Measurements from ENCODE around the gene SCARB1. TPM values are rescaled to one million over a fixed set of nuclear protein-coding genes. Genes with fewer than 3 reads are reported as not detected.

SCARB1 gene
- total RNA-seq, 1 donor from 2014 or later = 11.9 TPM

- peak in 1 of 2 donors; percentile 63 for DNase-seq (ENCODE audit: low read depth in 2 of 2)
These were observed 116.1 kb downstream of the SCARB1 start for GRCh38 chr12:124747426-124748161.

DNA sequence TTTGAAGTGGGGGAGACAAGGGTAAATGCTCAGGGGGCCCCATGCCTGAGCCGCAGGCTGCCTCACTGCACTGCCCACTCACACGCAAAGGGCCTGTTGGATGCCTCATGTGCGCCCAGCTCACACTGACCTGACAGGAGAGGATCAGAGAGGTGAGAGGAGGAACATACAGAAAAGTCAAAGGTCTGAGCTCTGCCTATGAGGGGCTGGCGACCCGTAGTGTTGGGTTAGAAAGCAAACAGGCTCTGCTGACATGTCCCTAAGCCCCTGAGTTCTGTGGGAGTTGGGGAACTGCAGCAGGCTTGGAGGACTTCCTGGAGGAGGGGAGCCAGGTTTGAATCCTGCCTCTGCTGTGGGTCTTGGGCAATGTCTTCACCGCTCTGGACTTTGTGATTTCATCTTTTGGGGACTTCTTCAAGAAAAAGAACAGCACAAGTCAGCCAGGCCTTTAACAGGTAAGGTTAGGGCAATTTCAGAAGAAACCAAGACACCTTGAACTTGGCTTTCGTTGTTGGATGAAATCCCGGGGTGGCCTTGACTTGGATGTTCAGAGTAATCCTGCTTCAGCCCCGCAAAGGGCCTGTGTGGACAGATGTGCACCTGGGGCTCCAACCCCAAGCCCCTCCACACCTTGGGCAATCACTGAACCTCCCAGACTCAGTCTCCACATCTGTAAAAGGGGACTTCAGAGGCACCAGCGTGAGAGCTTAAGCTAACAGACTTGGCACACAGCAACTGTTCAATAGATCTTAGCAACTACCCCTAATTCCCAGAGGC is 116.8 kb downstream of the SCARB1 start:
- no peak for DNase-seq (ENCODE audit: low read depth in 2 of 2)

GRCh38 chr12:124745891-124746570 is 117.6 kb downstream of the SCARB1 start:
- DNase-seq (ENCODE audit: low read depth in 2 of 2) = peak; percentile 90 to 93

DNA sequence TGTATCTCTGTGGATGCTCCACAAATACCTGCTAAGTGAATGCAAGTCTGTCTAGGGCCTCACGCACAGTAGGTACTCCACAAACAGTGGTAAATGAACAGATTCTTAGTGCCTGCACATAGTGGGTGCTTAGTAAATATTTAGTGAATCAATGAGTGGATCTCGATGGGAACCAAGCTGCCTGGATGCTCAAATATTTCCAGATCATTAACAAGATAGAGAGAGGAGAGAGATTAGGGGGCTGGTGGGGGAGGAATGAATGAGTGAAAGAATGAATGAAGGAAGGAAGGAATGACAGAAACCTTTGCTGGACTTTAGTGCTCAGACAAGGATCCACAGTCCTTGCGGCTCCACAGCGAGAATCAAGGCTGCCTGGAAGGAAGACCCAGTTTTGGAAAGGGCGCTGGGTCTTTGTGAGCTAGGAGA is 118.2 kb downstream of the SCARB1 start:
- peak in 1 of 2 donors; percentile 47 for DNase-seq (ENCODE audit: low read depth in 2 of 2)

DNA sequence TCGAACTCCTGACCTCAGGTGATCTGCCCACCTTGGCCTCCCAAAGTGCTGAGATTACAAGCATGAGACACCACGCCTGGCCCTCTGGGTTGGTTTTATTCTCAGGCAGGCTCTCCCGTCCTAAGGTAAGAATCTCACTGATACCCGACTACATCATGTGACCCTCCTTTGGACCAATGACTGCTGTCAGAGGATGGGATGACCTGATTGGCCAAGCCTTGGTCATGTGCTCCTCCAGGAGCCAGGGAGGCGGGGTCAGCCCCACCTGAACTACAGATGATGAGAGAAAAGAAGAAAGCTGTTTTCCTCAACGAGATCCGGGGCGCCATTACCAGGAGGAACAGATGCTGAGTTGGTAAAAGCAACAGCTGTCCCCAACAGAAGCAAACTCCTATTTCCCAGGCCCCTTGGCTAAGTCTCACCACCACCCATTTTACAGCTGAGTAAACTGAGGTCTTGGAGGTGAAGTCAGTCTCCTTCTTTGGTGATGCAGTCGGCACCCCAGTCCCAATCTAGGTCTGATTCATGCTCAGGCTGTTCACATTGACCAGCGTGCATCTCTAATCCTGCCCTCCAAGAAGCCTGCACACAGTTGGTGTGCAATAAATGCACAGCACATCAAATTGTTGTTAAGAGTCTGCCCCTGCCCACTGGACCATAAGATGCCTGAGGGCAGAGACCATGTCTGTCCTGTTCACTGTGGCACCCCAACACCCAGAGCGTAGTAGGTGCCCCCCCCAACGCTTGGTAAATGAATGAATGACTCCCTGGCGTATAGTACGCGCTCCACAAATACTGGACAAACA is 118.8 kb downstream of the SCARB1 start:
- peak; percentile 36 to 45 for DNase-seq (ENCODE audit: low read depth in 2 of 2)

DNA sequence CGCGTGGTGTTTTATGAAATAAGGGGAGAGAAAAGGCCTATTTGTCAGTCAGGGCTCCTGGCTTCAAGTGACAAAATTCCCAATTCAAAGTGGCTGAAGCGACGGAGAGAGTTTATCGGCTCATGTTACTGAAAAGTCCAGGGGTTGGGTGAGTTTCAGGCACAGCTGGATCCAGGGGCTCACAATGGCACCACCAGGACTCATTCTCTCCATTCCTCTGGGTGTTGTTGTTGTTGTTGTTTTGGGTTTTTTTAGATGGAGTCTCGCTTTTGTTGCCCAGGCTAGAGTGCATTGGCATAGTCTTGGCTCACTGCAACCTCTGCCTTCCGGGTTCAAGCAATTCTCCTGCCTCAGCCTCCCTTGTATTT is 119.4 kb downstream of the SCARB1 start:
- DNase-seq (ENCODE audit: low read depth in 2 of 2) = no peak

- no peak for DNase-seq (ENCODE audit: low read depth in 2 of 2)
These were observed 120.0 kb downstream of the SCARB1 start for GRCh38 chr12:124743479-124744272.

- DNase-seq (ENCODE audit: low read depth in 2 of 2) = no peak
These were observed 121.0 kb downstream of the SCARB1 start for GRCh38 chr12:124742678-124743077.

DNA sequence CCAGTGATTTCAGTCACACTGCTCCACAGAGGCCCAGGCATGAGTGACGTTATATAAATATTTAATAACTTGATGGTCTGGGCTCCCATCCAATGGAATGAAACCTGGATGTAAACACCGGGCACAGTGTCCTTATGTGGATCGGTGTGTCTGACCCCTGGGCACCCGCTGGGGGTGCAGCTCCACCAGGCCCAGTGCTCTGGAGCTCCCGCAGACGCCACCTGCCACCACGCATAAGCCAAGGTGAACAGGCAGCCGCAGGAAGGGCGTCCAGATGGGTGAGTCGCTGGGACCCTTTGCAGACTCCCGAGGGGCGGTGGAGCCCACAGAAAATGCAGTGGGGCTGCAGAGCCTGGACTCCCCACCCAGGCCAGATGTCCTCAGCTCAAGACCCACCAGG is 121.6 kb downstream of the SCARB1 start:
- DNase-seq (ENCODE audit: low read depth in 2 of 2) = peak in 1 of 2 donors; percentile 86

GRCh38 chr12:124741211-124741610 is 122.5 kb downstream of the SCARB1 start:
- DNase-seq (ENCODE audit: low read depth in 2 of 2) = no peak

- DNase-seq (ENCODE audit: low read depth in 2 of 2) = peak; percentile 83 to 88
These were observed 123.0 kb downstream of the SCARB1 start for GRCh38 chr12:124740691-124741137.

GRCh38 chr12:124739953-124740561 is 123.6 kb downstream of the SCARB1 start:
- peak in 1 of 2 donors; percentile 56 for DNase-seq (ENCODE audit: low read depth in 2 of 2)

DNA sequence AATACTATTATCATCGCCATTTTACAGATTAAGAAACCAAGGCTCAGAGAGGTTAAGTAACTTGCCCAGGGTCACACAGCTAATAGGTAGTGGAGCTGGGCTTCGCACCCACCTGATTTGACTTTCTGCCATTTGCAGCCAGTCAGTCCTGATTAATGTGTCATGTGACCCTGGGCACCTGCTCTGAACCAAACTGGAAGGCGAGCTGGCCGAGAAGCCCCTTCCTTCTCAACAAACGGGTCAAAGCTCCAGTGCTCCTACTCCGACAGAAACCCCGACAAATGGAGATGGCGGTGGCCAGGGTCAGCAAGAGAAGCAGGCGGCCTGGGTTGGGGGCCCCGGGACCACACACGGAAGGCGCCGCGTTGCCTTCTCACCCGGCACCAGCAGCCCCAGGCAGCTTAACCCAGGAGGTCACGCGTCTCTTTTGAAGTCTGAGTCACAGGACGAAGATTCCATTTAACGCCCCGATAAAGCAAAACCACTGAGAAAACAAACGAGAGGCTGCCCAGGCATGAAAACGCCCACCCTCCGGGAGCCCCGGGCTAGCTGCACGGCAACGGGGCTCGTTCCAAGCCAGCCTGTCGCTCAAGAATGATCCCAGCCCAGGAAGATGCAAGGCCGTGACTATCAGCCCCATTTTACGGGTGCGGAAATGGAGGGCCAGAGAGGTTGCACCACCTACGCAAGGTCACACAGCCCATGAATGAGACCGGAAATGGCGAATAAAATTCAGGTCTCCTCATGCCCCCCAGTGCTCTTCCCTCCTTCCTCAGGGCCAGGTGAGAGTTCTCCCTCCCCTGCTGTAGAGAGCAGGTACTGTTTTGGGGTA is 124.8 kb downstream of the SCARB1 start:
- DNase-seq (ENCODE audit: low read depth in 2 of 2) = peak in 1 of 2 donors; percentile 89

DNA sequence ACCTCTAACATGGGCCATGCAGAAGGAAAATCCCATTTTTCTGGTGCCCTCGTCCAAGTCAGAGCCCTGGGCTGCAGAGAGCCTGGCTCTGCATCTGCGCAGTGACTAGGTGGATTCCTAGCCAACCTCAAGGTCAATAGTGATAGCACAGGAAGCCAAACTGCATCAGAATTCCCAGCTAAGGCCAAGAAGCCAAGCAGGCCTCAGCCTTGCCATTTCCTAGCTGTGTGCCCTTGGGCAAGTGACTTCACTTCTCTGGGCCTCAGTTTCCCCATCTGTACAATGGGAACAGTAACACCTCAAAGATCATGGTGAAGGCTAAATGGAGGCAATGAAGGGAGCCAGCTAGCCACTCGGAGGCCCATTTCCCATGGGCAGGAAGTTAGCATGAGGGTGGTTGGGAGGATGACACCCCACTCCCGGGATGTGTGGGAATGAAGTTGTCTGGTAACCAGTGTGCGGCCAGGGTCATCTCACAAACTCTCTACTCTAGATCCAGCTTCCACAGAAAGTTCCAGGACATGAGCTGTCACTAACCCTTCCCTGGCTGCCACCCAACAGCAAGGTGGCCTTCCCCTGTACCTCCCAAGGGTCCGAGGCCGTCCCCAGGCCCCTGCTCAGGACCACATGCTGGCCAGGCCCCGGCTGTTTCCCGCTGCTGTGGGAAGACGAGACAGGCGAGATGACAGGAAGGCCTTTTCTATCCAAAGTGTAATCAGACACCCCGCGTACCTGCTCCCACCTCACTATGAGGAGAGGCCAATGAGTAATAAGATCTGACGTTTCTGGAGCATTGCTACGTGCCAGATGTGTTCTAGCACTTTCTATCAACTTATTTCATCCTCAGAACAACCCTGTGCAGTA is 125.7 kb downstream of the SCARB1 start:
- no peak for DNase-seq (ENCODE audit: low read depth in 2 of 2)

DNA sequence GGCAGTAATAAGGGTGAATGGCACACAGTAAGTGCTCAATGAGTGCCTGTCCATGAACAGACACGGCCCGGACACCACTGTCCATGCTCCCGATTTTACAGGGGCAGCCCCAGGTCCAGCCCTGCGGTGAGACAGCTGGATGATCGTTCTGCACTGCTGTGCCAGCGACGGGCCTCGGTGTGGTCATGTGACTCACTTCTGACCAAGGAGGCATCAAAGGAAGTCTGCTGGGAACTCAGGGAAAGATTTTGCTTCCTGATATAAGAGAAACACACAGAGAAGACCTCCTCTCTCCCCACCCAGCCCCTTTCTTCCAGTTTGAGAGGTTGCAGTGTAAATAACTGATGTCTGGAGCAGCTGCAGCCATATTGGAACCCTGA is 126.6 kb downstream of the SCARB1 start:
- peak in 1 of 2 donors; percentile 78 for DNase-seq (ENCODE audit: low read depth in 2 of 2)

GRCh38 chr12:124736115-124737039 is 127.3 kb downstream of the SCARB1 start:
- DNase-seq (ENCODE audit: low read depth in 2 of 2) = no peak

- no peak for DNase-seq (ENCODE audit: low read depth in 2 of 2)
These were observed 129.4 kb downstream of the SCARB1 start for GRCh38 chr12:124734224-124734788.

All from lung microvascular endothelial cell (primary cell).